22Rv1 (cell line): Measurements from ENCODE around the gene DHRS3.

Source experiments
- H3K27ac ChIP-seq: fragments of 450-650 bp; 2 replicates; pipeline ENCODE4 v1.5.1; 2017
- ZFX ChIP-seq: fragments of 450-650 bp; IDR thresholded peaks from 2 replicates; pipeline ENCODE4 v1.6.1; 2017; ENCODE audit warnings: antibody characterized with exemption, borderline replicate concordance
- TF ChIP-seq, protein P1 (sequence below): fragments of 450-650 bp; IDR thresholded peaks from 2 replicates; pipeline ENCODE4 v1.5.1; 2017; ENCODE audit warnings: mild to moderate bottlenecking

Gene DHRS3

DNA sequence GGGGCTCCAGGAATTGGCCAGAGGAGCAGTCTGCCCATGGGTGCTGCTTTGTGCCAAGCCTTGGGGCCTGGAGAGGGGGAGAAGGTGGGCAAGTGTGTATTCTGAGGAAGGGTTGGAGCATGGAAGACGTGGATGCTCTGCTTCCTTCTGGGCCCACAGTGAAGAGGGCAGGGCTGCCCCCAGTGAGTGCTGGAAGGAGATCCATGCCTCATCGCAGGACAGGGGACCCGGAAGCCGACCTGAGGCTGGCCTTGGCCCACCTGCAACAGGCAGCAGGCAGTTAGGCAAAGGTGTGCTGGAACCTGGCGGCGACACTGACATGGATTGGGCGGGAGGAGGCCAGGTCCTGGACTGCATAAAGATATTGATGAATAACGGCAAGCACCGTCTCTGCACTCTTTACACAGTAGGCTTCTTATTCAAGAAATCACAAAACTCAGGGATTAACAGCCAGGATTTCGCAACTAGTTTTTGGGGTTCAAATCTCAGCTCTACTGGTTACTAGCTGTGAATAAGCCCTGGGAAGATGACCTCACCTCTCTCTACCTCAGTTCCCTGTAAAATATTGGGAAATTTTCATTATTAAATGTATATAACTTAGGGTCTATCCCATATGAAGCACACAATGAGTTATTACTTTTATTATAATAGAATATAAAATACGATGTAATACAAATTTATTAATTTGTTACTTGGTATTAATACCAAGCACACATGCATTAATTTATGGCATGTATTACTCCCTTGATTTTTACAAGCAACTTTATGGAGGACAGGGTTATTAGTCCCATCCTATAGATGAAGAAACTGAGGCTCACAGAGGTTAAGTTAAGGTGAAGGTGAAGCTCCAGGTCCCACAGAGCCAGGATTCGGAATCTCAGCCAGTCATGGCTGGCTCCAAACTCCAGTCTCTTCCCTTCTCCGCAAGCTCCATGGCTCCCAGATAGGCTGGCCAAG is 62.3 kb downstream of the DHRS3 start:
- TF ChIP-seq ZFX = no peak
- TF ChIP-seq, protein P1, sequence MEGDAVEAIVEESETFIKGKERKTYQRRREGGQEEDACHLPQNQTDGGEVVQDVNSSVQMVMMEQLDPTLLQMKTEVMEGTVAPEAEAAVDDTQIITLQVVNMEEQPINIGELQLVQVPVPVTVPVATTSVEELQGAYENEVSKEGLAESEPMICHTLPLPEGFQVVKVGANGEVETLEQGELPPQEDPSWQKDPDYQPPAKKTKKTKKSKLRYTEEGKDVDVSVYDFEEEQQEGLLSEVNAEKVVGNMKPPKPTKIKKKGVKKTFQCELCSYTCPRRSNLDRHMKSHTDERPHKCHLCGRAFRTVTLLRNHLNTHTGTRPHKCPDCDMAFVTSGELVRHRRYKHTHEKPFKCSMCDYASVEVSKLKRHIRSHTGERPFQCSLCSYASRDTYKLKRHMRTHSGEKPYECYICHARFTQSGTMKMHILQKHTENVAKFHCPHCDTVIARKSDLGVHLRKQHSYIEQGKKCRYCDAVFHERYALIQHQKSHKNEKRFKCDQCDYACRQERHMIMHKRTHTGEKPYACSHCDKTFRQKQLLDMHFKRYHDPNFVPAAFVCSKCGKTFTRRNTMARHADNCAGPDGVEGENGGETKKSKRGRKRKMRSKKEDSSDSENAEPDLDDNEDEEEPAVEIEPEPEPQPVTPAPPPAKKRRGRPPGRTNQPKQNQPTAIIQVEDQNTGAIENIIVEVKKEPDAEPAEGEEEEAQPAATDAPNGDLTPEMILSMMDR = no peak

DNA sequence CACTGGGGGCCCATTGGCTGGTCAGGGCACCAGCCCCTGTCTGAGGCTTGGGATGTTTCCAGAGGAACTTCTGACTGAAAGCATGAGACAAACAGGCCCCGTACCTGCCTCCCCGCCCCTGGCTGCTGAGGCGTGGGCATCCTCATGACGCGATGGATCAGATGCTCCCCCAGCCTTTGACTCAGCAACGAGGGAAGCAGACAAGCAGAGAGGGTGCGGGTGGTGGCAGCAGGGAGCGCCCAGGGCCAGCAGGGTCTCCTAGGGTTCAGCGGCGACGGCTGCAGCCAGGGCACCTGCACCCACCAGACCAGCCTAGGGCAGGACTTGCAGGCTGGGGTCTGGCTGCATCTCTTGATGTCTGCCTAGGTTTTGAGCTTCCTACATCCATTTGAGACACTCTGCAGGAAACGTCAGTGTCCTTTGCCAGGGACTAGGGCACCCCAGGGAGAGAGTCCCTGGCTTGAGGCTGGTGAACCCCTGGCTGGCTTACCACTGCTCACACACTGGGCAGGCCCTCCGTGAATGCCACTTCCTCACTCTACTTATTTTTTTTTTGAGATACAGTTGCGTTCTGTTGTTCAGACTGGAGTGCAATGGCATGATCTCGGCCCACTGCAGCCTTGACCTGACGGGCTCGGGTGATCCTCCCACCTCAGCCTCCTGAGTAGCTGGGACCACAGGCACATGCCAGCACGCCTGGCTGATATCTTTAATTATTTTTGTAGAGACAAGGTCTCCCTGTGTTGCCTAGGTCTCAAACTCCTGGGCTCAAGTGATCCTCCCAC is 63.3 kb downstream of the DHRS3 start:
- H3K27ac ChIP-seq = no peak overlapping the region
- TF ChIP-seq, protein P1 = no peak
- TF ChIP-seq ZFX = no peak

More for the DNA sequence above, 62.3 kb downstream of the DHRS3 start:
- H3K27ac ChIP-seq = no peak overlapping the region

DNA sequence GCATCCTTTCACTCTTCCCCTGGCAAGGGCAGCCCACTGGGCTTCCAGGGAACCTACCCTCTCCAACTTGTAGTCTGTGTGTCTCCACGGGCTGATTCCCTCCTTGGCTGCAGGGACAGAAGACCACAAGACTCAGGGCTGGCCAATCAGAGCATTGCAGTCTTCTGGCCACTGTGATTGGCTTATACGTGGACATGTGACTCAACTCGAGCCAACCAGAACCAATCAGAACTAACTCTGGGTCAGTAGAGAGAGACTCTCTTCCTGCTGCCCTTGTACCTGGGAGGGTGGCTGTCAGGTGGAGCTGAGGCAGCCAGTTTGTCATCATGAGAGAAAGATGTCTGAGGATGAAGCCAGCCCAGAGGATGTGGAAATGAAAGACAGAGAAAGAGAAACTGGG is 64.0 kb downstream of the DHRS3 start:
- H3K27ac ChIP-seq = no peak overlapping the region
- TF ChIP-seq, protein P1 = no peak
- TF ChIP-seq ZFX = no peak

DNA sequence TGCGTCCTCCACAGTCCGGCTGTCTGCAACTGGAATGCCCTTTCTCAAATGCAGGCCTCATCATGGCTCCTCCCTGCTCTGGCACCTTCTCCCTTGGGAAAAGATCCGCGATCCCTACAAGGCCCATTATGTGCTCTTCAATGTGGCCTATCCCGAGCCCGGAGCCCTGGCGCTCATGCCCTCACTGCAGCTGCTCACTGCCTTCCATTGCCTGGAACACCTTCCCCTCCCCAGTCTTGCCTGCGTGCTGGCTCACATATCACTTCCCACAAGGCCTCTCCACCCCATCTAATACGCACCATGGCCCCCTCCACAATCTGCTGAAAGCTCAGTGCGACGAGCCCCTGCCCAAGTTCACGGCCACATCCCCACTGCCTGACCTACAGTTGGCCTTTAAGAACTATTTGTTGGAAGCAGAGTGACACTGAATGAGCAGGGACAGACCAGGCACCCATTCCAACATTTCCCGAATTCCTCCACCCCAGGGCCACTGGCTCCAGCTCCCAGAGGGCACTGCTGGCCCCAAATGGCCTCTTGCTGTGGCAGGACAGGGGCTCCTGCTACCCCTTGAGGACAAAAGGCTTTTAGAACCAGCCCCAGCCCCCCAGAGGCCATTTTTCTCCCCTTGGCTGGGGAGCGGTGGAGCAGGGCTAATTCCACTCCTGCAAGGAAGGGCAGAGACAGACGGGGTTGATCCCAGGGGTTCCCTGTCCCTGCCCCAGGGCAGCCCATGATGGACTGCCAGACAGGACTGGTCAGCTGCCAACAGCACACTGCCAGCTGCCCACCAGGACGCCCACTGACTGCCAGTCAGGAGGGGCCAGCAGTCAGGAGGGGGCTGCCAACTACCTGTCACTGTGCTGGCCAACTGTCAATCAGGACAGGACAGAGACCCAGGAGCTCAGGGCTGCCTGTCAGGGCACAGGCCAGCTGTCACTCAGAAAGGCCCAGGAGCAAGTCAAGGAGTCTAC is 64.8 kb downstream of the DHRS3 start:
- TF ChIP-seq ZFX = no peak
- TF ChIP-seq, protein P1 = no peak

DNA sequence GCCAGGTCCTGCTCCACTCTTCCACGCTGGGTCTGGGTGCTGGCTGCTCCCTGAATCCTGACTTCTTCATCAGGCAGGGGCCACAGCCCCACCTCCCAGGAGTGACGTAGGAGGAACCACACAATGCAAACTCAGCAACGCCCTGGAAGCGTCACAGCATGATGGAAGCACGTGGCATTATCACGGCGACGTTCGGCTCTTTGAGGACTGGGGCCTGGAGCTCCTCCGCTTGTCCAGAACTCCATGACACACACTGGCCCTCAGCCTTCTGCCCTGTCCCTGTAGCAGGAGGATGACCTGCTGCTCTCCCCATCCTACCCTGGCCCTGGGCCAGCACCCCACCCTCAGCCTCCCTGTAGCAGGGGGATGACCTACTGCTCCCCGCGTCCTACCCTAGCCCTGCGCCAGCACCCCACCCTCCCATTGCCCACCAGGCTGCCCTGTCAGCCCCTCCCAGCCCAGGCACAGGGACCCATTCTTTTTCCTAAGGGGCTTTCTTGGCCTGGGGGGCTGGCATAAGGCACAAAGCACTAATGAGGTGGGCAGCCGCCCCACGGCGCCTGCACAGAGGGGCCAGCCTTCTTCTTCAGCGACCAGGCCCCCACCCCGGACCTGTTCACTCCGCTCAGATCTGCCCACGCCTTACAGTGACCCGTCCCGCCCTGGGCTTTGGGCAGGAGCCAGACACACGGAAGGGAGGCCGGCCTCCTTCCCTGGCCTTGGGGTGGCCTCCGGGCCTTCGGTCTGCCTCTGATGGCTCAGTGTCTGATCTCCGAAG is 65.7 kb downstream of the DHRS3 start:
- TF ChIP-seq ZFX = no peak
- TF ChIP-seq, protein P1 = no peak
- H3K27ac ChIP-seq = no peak overlapping the region

More for the DNA sequence above, 64.8 kb downstream of the DHRS3 start:
- H3K27ac ChIP-seq = no peak overlapping the region

GRCh38 chr1:12551584-12551983 is 66.4 kb downstream of the DHRS3 start:
- no peak overlapping the region for H3K27ac ChIP-seq
- TF ChIP-seq ZFX = no peak
- TF ChIP-seq, protein P1 = no peak
